Psoas muscle (tissue), 8 donors: ENCODE measurements around the gene UVSSA. TPM values are rescaled to one million over a fixed set of nuclear protein-coding genes. Genes with fewer than 3 reads are reported as not detected.
"Not testable (repeated sequence)": the region's sequence is repeated elsewhere in the genome, so short reads cannot be mapped to it uniquely, and the experiment has no call there.

Source experiments
- ATAC-seq, 4 donors: fragments of 200-7000 bp; cut with Tn5 transposase; one replicate each; pipeline ENCODE4 v1.9.1; 2020; ENCODE audit warnings: moderate library complexity in 3 of 4, mild to moderate bottlenecking in 2 of 4
- DNase-seq, 2 donors: peaks; one replicate each; pipeline ENCODE4 v3.0.0-alpha.2; 2020
- H3K27ac ChIP-seq: fragments of 200-600 bp; one replicate; pipeline ENCODE4 v1.8.0; 2022
- H3K27me3 ChIP-seq, 3 donors: fragments of 200-600 bp in 1 of 3; one replicate each; pipeline versions ENCODE4 v1.6.1 to v1.8.0; 2013 to 2022; ENCODE audit warnings: low read length in 2 of 3, mild to moderate bottlenecking in 2 of 3, moderate library complexity in 1 of 3; ENCODE audit not compliant: insufficient read depth in 3 of 3
- H3K36me3 ChIP-seq, 2 donors: fragments of 200-600 bp in 1 of 2; one replicate each; pipeline versions ENCODE4 v1.6.1 to v1.8.0; 2013 to 2022; ENCODE audit warnings: low read depth in 1 of 2, mild to moderate bottlenecking in 1 of 2, moderate library complexity in 1 of 2; ENCODE audit not compliant: insufficient read depth in 1 of 2
- H3K4me1 ChIP-seq: fragments of 200-600 bp; one replicate; pipeline ENCODE4 v1.8.0; 2022
- H3K4me3 ChIP-seq: fragments of 200-600 bp; one replicate; pipeline ENCODE4 v1.8.0; 2022; ENCODE audit warnings: mild to moderate bottlenecking
- H3K9me3 ChIP-seq: fragments of 200-600 bp; one replicate; pipeline ENCODE4 v1.8.0; 2022
- WGBS, 3 donors: extraction: QIAGEN DNeasy Blood & Tissue Kit; methylation state at CpG; one replicate each; pipeline versions ENCODE4 v1.1.6 to v1.1.7; 2013; 5-methylcytosine and 5-hydroxymethylcytosine counted together
- intact Hi-C, 2 donors: fragments of 100-400 bp; cut with DNase I; formaldehyde crosslinking; loops; one replicate each; pipeline versions ENCODE4 v1.11.0 to v1.14.2; 2022
- polyA plus RNA-seq, 3 donors: library from polyadenylated mRNA; stranded (reverse); fragments of 200-250 nt; gene quantifications; one replicate each; pipeline ENCODE4 v1.2.3, GENCODE V29; 2013
- total RNA-seq, 4 donors: library from RNA; stranded (reverse); fragmentation: NEBNext Ultra II Directional in 2 of 4; extraction: Animal tissue kit (Norgen Biotek cat#: 25700) in 2 of 4; gene quantifications; one replicate each; pipeline versions ENCODE4 v1.2.1 to v1.2.4, GENCODE V29; 2021 to 2023
- TF ChIP-seq, protein P1 (sequence below): fragments of 200-600 bp; IDR thresholded peaks from one replicate; pipeline ENCODE4 v1.8.0; 2022; ENCODE audit warnings: antibody characterized with exemption
- donor health status: healthy with polysubstance abuse.
- donor health status: DM: no; HTN: no; CAD: no; lungs with moderate emphysema.
- donor health status: Bipolar disorder and iron deficiency.
- donor health status: healthy.
- donor health status: DM: yes; HTN: yes; CAD: no.
- donor health status: DM: no; HTN: no; CAD: no.
- donor health status: DM: no; HTN: no; CAD: no.
- donor health status: DM: yes; HTN: yes; CAD: no.

The UVSSA gene
- total and polyA plus RNA-seq, 7 donors, result 1.9 to 9.4 (median 7.7) TPM

GRCh38 chr4:1332686-1333085 lies 14.3 kb upstream of the UVSSA start:
- Histone ChIP-seq H3K4me1 (peaks cover 15% of the 10 kb centered on the region), H3K9me3 (no peaks in the 10 kb centered on the region), H3K4me3 (no peak overlapping the region), H3K27ac (no peak overlapping the region), H3K27me3 (no peaks in the 10 kb centered on the region), H3K36me3 (peaks cover 10 to 54% of the 10 kb centered on the region in 2 donors)
- intact Hi-C loops, result no loop called here
- no peak for DNase-seq
- WGBS, 3 donors, result 85 to 92% (median 87%) methylated on average over 13 of the region's 13 CpGs
- TF ChIP-seq, protein P1, sequence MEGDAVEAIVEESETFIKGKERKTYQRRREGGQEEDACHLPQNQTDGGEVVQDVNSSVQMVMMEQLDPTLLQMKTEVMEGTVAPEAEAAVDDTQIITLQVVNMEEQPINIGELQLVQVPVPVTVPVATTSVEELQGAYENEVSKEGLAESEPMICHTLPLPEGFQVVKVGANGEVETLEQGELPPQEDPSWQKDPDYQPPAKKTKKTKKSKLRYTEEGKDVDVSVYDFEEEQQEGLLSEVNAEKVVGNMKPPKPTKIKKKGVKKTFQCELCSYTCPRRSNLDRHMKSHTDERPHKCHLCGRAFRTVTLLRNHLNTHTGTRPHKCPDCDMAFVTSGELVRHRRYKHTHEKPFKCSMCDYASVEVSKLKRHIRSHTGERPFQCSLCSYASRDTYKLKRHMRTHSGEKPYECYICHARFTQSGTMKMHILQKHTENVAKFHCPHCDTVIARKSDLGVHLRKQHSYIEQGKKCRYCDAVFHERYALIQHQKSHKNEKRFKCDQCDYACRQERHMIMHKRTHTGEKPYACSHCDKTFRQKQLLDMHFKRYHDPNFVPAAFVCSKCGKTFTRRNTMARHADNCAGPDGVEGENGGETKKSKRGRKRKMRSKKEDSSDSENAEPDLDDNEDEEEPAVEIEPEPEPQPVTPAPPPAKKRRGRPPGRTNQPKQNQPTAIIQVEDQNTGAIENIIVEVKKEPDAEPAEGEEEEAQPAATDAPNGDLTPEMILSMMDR, result no peak
- ATAC-seq, result no peak

DNA sequence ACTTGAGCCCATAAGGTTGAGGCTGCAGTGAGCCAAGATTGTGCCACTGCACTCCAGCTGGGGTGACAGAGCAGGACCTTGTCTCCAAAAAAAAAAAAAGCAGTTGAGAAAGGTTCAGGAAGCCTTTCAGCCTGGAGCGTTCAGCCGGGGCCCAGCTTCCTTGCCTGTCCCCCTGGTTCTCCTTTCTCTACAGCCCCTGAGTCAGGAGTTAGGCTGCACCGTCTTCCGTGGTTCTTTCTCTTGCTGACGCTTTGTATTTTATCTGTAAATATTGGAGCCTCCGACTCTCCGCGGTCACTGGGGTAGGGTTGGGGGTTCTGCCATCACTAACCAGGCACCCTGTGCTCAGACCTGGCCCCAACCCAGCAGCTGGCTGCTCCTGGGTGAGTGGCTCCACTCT lies 13.8 kb upstream of the UVSSA start:
- Histone ChIP-seq H3K27ac (no peak overlapping the region), H3K4me3 (no peak overlapping the region), H3K27me3 (no peaks in the 10 kb centered on the region), H3K4me1 (peaks cover 15% of the 10 kb centered on the region), H3K9me3 (no peaks in the 10 kb centered on the region), H3K36me3 (peaks cover 11 to 54% of the 10 kb centered on the region in 2 donors)
- WGBS, 3 donors, result 92 to 95% (median 93%) methylated on average over 8 of the region's 8 CpGs
- intact Hi-C loops, result no loop called here
- ATAC-seq (no peak), DNase-seq (no peak)
- TF ChIP-seq, protein P1, result no peak

GRCh38 chr4:1333851-1334578 lies 13.0 kb upstream of the UVSSA start:
- H3K9me3 ChIP-seq, DNase-seq, ATAC-seq, H3K27me3 ChIP-seq, H3K4me3 ChIP-seq, H3K27ac ChIP-seq, intact Hi-C loops: not testable (repeated sequence)
- 76 to 83% (median 76%) methylated on average over 8 to 11 of the region's 12 CpGs for WGBS, 3 donors
- H3K4me1 ChIP-seq, result peaks cover 15% of the 10 kb centered on the region
- peaks cover 10 to 54% of the 10 kb centered on the region in 2 donors for H3K36me3 ChIP-seq

GRCh38 chr4:1334579-1334895 lies 12.5 kb upstream of the UVSSA start:
- Histone ChIP-seq H3K4me3 (no peak overlapping the region), H3K4me1 (peaks cover 14% of the 10 kb centered on the region)

DNA sequence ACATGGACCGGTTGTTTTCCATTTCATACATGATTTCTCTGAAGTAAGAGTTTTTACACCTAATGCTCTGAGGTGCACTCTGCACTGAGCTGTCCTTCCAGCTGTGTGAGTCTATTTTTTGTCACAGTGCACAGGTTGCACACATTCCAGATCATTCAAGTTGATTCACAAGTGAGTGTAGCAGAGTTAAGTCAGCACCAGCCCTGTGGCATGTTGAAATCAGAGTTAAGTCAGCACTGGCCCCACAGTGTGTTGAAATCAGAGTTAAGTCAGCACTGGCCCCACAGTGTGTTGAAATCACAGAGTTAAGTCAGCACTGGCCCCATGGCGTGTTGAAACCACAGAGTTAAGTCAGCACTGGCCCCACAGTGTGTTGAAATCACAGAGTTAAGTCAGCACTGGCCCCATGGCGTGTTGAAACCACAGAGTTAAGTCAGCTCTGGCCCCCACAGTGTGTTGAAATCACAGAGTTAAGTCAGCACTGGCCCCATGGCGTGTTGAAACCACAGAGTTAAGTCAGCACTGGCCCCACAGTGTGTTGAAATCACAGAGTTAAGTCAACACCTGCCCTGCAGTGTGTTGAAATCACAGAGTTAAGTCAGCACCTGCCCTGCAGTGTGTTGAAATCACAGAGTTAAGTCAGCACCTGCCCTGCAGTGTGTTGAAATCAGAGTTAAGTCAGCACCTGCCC lies 11.7 kb upstream of the UVSSA start:
- DNase-seq, H3K27ac ChIP-seq, H3K9me3 ChIP-seq, H3K4me3 ChIP-seq, H3K4me1 ChIP-seq, intact Hi-C loops, H3K27me3 ChIP-seq, ATAC-seq: not testable (repeated sequence)
- WGBS, 3 donors, result 91 to 94% (median 93%) methylated on average over 4 of the region's 4 CpGs
- peaks cover 10 to 60% of the 10 kb centered on the region in 2 donors for H3K36me3 ChIP-seq

More at GRCh38 chr4:1334579-1334895, 12.5 kb upstream of the UVSSA start:
- intact Hi-C loops, result no loop called here
- no peak overlapping the region for H3K27ac ChIP-seq
- 83 to 91% (median 85%) methylated on average over 6 of the region's 6 CpGs for WGBS, 3 donors
- H3K9me3 ChIP-seq, result no peaks in the 10 kb centered on the region
- no peak for ATAC-seq
- TF ChIP-seq, protein P1, result no peak
- H3K36me3 ChIP-seq, result peaks cover 10 to 55% of the 10 kb centered on the region in 2 donors
- H3K27me3 ChIP-seq, result no peaks in the 10 kb centered on the region
- no peak for DNase-seq
